HS-27A (cell line): ENCODE data around the gene GTSF1L.

ENCODE experiments used
- DNase-seq: peaks from one replicate; pipeline ENCODE4 v3.0.0-alpha.2; 2012; ENCODE audit warnings: low read depth, missing footprints

GTSF1L gene

DNA sequence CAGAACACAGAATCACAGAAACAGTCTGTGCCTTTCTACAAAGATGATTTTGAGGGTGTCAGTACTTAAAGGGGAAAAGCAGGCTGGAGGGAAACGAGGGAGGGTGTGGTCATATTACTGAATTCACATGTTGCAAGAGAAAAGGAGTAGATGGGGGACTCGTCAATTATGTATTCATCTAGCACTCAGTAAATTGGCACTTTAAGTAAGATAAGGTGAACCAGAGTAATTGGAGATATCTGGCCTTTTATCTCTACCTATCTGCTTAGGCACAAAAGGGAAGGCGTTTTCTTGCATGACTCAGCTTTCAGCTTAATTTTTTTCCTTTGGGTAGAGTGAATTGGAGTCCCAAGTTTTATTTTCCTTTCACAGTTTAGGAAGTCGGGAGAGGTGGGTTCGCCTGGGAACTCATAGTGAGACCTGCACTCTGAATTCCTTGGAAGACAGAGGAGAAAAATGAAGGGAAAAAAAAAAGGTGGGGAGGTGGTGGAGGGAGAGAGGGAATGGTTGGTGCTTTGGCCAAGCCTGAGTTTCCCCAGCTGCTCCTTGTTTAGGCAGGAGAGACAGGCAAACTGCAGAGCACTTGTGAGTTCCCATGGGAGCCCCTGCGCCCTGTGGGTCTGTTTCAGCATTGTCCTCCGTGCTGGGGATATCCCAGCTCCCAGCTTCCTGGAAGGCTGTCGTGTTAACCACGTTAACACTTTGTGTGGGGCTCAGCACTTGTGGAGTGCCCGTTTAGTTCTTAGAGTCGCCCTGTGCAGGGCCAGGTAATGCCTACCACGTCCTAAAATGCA, 19.7 kb upstream of the GTSF1L start:
- no peak for DNase-seq

GRCh38 chr20:43744966-43745730, 18.3 kb upstream of the GTSF1L start:
- DNase-seq, result no peak

- no peak for DNase-seq
These were observed 17.4 kb upstream of the GTSF1L start for GRCh38 chr20:43744151-43744611.

DNA sequence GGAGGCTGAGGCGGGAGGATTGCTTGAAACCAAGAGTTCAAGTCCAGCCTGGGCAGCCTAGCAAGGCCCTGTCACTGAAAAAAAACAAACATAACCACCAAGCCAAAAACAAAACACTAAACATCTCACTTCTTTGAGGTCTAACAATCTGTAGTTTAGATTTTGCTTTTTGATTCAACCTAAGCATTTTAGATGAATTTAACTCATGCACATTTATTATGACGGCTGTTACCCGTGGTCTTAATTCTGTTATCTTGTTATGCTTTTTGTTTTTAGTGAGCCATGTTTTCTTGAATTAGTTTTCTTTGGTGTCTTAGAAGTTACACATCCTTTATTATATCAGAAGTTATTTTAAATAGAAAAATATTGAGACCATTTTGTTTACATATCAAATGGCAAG, 13.8 kb upstream of the GTSF1L start:
- DNase-seq, result no peak

DNA sequence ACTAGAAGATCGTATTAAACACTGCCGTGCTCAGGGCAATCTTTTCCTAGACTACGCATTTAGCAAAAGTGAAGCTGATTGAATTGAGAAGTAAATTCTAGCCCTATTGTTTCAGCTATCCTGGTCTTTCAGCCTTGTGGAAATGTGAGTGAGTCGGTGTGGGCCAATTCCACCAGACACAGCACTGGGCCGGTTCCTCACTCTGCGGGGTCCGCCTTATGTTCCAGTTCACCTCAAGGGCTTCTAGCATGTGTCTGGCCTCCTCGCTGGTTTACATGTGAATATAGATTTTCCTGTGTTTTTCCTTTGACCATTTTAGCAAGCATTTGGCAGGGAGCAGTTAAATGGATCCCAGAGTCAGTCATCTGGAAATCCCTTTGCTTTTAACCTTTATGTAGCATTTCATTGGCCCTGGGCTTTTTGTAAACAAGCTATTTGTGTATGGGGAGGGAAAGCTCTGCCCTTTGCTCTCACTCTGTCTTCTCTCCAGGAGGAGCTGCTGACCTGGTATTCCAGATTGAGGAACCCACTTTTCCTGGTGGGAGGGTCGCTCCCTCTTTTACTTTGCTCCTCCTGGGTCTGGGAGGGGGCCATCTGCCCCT, 12.4 kb upstream of the GTSF1L start:
- no peak for DNase-seq

GRCh38 chr20:43737925-43738324, 11.1 kb upstream of the GTSF1L start:
- DNase-seq, result no peak

- no peak for DNase-seq
These were observed 9.9 kb upstream of the GTSF1L start for GRCh38 chr20:43736588-43737158.

- no peak for DNase-seq
These were observed 5.1 kb upstream of the GTSF1L start for GRCh38 chr20:43731927-43732326.

GRCh38 chr20:43731469-43731868, 4.7 kb upstream of the GTSF1L start:
- DNase-seq, result no peak

DNA sequence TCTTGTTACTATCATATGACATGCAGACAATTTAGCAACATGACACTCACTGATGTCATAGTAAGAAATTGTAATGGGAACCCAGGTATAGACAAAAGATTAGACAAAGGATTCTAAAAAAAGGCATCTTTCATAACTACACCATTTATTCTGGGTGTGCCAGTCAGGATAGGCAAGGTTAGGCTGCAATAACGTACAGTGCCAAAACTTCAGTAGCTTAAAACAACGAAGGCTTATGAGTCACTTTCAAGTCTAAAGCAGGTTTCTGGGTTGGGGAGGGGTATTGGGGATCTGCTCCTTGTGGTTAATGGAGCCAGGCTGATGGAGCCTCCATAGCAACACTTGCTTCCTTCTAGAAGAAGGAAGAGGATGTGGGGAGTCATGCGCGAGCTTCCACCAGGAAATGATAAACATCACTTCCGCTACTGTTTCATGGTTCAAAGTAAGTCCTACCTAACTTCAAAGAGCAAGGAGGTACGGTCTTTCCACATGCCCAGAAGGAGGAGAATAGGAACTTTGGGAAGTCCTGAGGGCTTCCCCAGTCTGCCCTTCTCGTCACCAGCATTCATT, 2.0 kb upstream of the GTSF1L start:
- DNase-seq, result no peak

- DNase-seq, result no peak
These were observed 1.3 kb upstream of the GTSF1L start for GRCh38 chr20:43727980-43728590.

DNA sequence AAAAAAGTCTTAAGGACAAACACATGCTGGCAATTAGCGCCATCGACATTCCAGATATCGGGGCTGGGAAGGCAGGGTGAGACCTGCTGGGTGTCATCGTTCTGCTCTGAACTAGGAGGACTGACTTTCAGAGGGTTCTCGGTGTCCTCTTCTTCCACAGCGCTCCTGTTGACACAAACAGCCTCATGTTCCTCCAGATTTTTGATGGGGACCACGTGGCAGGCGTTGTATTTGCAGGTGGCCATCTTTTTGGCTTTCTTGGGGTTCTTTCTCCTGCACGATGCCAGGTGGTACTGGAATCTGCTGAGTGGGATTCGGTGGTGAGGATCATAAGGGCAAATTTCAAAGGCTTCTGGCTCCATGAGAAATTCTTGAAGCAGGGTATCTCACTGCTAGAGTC, 469 bp downstream of the GTSF1L start:
- no peak for DNase-seq

GRCh38 chr20:43725666-43726065, 1.1 kb downstream of the GTSF1L start:
- DNase-seq, result no peak

DNA sequence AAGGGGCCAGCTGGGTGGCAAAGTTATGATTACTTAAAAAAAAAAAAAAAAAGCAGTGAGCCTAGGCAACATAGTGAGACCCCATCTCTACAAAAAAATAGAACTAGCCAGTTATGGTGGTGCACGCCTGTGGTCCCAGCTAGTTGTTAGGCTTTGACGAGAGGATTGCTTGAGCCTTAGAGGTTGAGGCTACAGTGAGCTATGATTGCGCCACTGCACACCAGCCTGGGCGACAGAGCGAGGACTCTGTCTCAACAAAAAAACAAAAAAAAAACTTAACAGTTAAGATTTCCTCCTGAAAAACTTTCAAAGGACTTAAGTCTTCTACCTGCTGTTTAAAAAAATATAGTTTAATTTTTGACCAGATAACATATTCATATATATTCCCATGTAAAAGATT, 2.4 kb downstream of the GTSF1L start:
- no peak for DNase-seq

GRCh38 chr20:43723735-43724134, 3.1 kb downstream of the GTSF1L start:
- no peak for DNase-seq

DNA sequence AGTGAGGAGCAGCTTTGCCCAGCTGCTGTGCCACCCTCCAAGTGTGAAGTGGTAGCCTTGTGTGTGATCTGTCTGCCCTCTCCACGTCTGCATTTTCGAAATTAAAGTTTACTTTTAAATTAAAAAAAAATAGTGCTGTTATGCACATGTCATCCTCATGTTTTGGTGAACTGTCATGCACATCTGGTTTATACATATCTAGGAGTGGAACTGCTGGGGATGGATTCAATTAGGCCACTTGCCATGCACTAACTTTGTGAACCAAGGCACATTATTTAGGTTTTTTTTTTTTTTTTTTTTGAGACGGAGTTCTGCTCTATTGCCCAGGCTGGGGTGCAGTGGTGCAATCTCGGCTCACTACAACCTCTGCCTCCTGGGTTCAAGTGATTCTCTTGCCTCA, 3.6 kb downstream of the GTSF1L start:
- no peak for DNase-seq

DNA sequence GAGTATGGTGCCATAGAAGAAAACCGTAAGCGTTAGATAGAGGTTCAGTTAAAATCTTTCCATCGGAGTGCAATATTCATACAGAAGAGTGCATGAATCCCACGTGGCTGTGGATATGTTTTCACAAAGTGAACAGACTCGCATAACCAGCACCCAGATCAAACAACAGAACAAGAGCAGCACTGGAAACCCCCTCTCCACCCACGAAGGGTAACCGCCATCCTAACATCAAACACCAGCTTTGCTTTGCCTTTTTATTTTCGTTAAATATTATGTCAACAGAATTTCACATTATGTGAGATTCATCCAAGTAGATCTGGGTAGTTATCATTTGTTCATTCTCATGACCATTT, 4.7 kb downstream of the GTSF1L start:
- no peak for DNase-seq

- DNase-seq, result no peak
These were observed 5.2 kb downstream of the GTSF1L start for GRCh38 chr20:43721429-43722152.

- DNase-seq, result no peak
These were observed 5.7 kb downstream of the GTSF1L start for GRCh38 chr20:43721097-43721428.

DNA sequence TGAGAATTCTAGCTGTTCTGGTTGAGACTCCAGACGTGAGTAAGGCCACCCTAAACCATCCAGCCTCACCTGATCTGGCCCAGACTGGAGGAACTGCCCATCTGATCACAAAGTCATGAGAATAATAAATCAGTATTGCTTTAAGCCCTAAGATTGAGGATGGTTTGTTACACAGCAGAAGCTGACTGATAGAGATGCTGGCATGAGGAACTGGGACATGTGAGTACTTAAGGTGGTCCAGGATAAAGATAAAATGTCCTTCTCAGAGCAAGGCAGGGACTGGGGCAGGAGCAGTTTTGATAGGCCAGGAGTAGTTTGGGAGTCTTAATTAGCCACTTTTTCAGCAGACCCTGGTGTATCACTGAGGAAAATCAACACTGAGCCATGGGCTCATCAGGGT, 6.8 kb downstream of the GTSF1L start:
- no peak for DNase-seq

GRCh38 chr20:43717616-43717995, 9.2 kb downstream of the GTSF1L start:
- DNase-seq, result no peak
